SK-N-SH (cell line): ENCODE data around the gene IFITM1.

Experiments used
- EP300 ChIP-seq, 2 experiments: IDR thresholded peaks; 2 replicates each; pipeline versions ENCODE4 v1.4.0 to v1.6.1; 2012; ENCODE audit warnings: borderline replicate concordance in 1 of 2, low read depth in 1 of 2, low read length in 1 of 2
- GABPA ChIP-seq: IDR thresholded peaks from 2 replicates; pipeline ENCODE4 v1.4.0; 2012; ENCODE audit warnings: low read depth, mild to moderate bottlenecking
- RFX5 ChIP-seq: IDR thresholded peaks from 2 replicates; pipeline ENCODE4 v1.6.1; 2012; ENCODE audit warnings: mild to moderate bottlenecking, improper control_type of control experiment, low read length
- TAF1 ChIP-seq: IDR thresholded peaks from 2 replicates; pipeline ENCODE4 v1.6.1; 2012; ENCODE audit warnings: low read depth, mild to moderate bottlenecking, low read length, moderate library complexity, borderline replicate concordance

DNA sequence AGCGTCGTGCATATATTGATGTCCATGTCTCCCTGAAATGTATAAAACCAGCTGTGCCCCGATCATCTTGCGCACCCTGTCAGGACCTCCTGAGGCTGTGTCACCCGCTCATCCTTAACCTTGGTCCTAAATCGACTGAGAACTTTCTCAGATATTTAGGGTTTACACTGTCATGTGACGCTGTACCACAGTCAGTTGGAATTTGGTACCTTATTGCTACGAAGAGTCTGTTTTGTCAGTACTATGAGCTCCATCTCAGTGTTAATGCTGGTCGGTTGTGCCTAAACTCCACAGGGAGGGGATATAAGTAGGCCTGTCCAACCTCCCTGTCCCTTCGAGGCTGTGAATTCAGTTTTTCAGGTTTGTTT lies 8.0 kb upstream of the IFITM1 start:
- TF ChIP-seq TAF1 (no peak), EP300 (IDR thresholded peaks at IDR 0.05; ENCODE audit: borderline replicate concordance in 1 of 2, low read depth in 1 of 2, low read length in 1 of 2) (no peak), GABPA (no peak), RFX5 (no peak)
